ENCODE results near the gene RBMS1.

The RBMS1 gene

GRCh38 chr2:160405077-160405867 is 88.3 kb downstream of the RBMS1 start:
- Histone ChIP-seq H2AK5ac (ENCODE audit: low read depth, low read length) (no peak overlapping the region), H2BK120ac (ENCODE audit: low read depth, low read length) (no peak overlapping the region), H2AFZ (ENCODE audit: low read length) (no peak overlapping the region), H3K4me2 (ENCODE audit: insufficient read depth, low read length, poor library complexity, severe bottlenecking) (peak overlapping the region; percentile 81), H3K79me1 (ENCODE audit: low read depth, low read length) (no peaks in the 10 kb centered on the region), H3K23ac (ENCODE audit: low read depth, low read length, poor library complexity) (no peak overlapping the region), H3K4me3 (ENCODE audit: low read length in 2 of 2) (no peak overlapping the region), H2BK12ac (ENCODE audit: low read length) (no peak overlapping the region), H4K91ac (ENCODE audit: low read depth, low read length, poor library complexity) (no peak overlapping the region), H2BK5ac (ENCODE audit: low read length) (no peak overlapping the region), H3K18ac (ENCODE audit: low read length) (no peak overlapping the region), H3K36me3 (replicated peaks in 1 of 2; ENCODE audit: control insufficient read depth in 2 of 2, insufficient read depth in 2 of 2, low read length in 2 of 2) (no peaks in the 10 kb centered on the region), H3K9ac (ENCODE audit: low read depth, low read length, poor library complexity) (no peak overlapping the region), H3K4me1 (ENCODE audit: control insufficient read depth in 2 of 2, insufficient read depth in 1 of 2, low read depth in 1 of 2, low read length in 2 of 2) (peaks cover 21 to 29% of the 10 kb centered on the region in 2 donors), H3K27me3 (ENCODE audit: control insufficient read depth in 3 of 3, insufficient read depth in 3 of 3, low read depth in 1 of 3, low read length in 3 of 3) (peaks cover 0 to 26% (median 2%) of the 10 kb centered on the region in 3 experiments), H2BK15ac (ENCODE audit: low read length) (no peak overlapping the region), H4K8ac (ENCODE audit: low read depth, low read length) (no peak overlapping the region), H3K14ac (ENCODE audit: low read length) (no peak overlapping the region), H3K9me3 (replicated peaks in 1 of 2; ENCODE audit: control insufficient read depth in 2 of 2, insufficient read depth in 1 of 2, low read depth in 1 of 2, low read length in 2 of 2) (no peaks in the 10 kb centered on the region), H3K4ac (ENCODE audit: low read length) (no peak overlapping the region), H3K27ac (replicated peaks; ENCODE audit: low read length) (no peak overlapping the region)
- peak; percentile 76 for DNase-seq (ENCODE audit: low spot score)
- WGBS, 2 donors (ENCODE audit: extremely low coverage in 2 of 2, insufficient read length in 2 of 2, insufficient replicate concordance in 1 of 2) = no CpG with 5 or more reads among the region's 8 CpGs

- no peak overlapping the region for H3K23ac ChIP-seq (ENCODE audit: low read depth, low read length, poor library complexity)
- peaks cover 17 to 22% of the 10 kb centered on the region in 2 donors for H3K4me1 ChIP-seq (ENCODE audit: control insufficient read depth in 2 of 2, insufficient read depth in 1 of 2, low read depth in 1 of 2, low read length in 2 of 2)
- peaks cover 0 to 7% of the 10 kb centered on the region in 2 donors for H3K9me3 ChIP-seq (replicated peaks in 1 of 2; ENCODE audit: control insufficient read depth in 2 of 2, insufficient read depth in 1 of 2, low read depth in 1 of 2, low read length in 2 of 2)
- H2BK12ac ChIP-seq (ENCODE audit: low read length) = no peak overlapping the region
- no peak overlapping the region for H2BK5ac ChIP-seq (ENCODE audit: low read length)
- H3K18ac ChIP-seq (ENCODE audit: low read length) = no peak overlapping the region
- H2BK15ac ChIP-seq (ENCODE audit: low read length) = no peak overlapping the region
- no peak for DNase-seq (ENCODE audit: low spot score)
- no peak overlapping the region for H3K4ac ChIP-seq (ENCODE audit: low read length)
- no peak overlapping the region for H3K27ac ChIP-seq (replicated peaks; ENCODE audit: low read length)
- no peak overlapping the region for H2AFZ ChIP-seq (ENCODE audit: low read length)
- H3K27me3 ChIP-seq (ENCODE audit: control insufficient read depth in 3 of 3, insufficient read depth in 3 of 3, low read depth in 1 of 3, low read length in 3 of 3) = peaks cover 0 to 36% (median 2%) of the 10 kb centered on the region in 3 experiments
- no peak overlapping the region for H3K9ac ChIP-seq (ENCODE audit: low read depth, low read length, poor library complexity)
- H3K14ac ChIP-seq (ENCODE audit: low read length) = no peak overlapping the region
- H4K8ac ChIP-seq (ENCODE audit: low read depth, low read length) = no peak overlapping the region
- no peak overlapping the region for H4K91ac ChIP-seq (ENCODE audit: low read depth, low read length, poor library complexity)
- no peak overlapping the region for H3K4me2 ChIP-seq (ENCODE audit: insufficient read depth, low read length, poor library complexity, severe bottlenecking)
- WGBS, 2 donors (ENCODE audit: extremely low coverage in 2 of 2, insufficient read length in 2 of 2, insufficient replicate concordance in 1 of 2) = no CpG with 5 or more reads among the region's 5 CpGs
- H3K4me3 ChIP-seq (ENCODE audit: low read length in 2 of 2) = no peak overlapping the region
- no peaks in the 10 kb centered on the region for H3K36me3 ChIP-seq (replicated peaks in 1 of 2; ENCODE audit: control insufficient read depth in 2 of 2, insufficient read depth in 2 of 2, low read length in 2 of 2)
- H2BK120ac ChIP-seq (ENCODE audit: low read depth, low read length) = no peak overlapping the region
- no peak overlapping the region for H2AK5ac ChIP-seq (ENCODE audit: low read depth, low read length)
- no peaks in the 10 kb centered on the region for H3K79me1 ChIP-seq (ENCODE audit: low read depth, low read length)
Observed at GRCh38 chr2:160402997-160403979, 90.3 kb downstream of the RBMS1 start.

- WGBS, 2 donors (ENCODE audit: extremely low coverage in 2 of 2, insufficient read length in 2 of 2, insufficient replicate concordance in 1 of 2) = no CpG with 5 or more reads among the region's 1 CpG
- Histone ChIP-seq H3K4me2 (ENCODE audit: insufficient read depth, low read length, poor library complexity, severe bottlenecking) (no peak overlapping the region), H2BK12ac (ENCODE audit: low read length) (no peak overlapping the region), H2AK5ac (ENCODE audit: low read depth, low read length) (no peak overlapping the region), H3K4me3 (ENCODE audit: low read length in 2 of 2) (no peak overlapping the region), H2BK15ac (ENCODE audit: low read length) (no peak overlapping the region), H3K9ac (ENCODE audit: low read depth, low read length, poor library complexity) (no peak overlapping the region), H3K9me3 (replicated peaks in 1 of 2; ENCODE audit: control insufficient read depth in 2 of 2, insufficient read depth in 1 of 2, low read depth in 1 of 2, low read length in 2 of 2) (peaks cover 0 to 7% of the 10 kb centered on the region in 2 donors), H3K79me1 (ENCODE audit: low read depth, low read length) (no peaks in the 10 kb centered on the region), H3K4me1 (ENCODE audit: control insufficient read depth in 2 of 2, insufficient read depth in 1 of 2, low read depth in 1 of 2, low read length in 2 of 2) (peaks cover 19 to 27% of the 10 kb centered on the region in 2 donors), H3K14ac (ENCODE audit: low read length) (no peak overlapping the region), H3K4ac (ENCODE audit: low read length) (no peak overlapping the region), H2AFZ (ENCODE audit: low read length) (no peak overlapping the region), H3K36me3 (replicated peaks in 1 of 2; ENCODE audit: control insufficient read depth in 2 of 2, insufficient read depth in 2 of 2, low read length in 2 of 2) (no peaks in the 10 kb centered on the region), H4K91ac (ENCODE audit: low read depth, low read length, poor library complexity) (no peak overlapping the region), H3K27me3 (ENCODE audit: control insufficient read depth in 3 of 3, insufficient read depth in 3 of 3, low read depth in 1 of 3, low read length in 3 of 3) (peaks cover 0 to 36% (median 2%) of the 10 kb centered on the region in 3 experiments), H3K27ac (replicated peaks; ENCODE audit: low read length) (no peak overlapping the region), H2BK120ac (ENCODE audit: low read depth, low read length) (no peak overlapping the region), H3K18ac (ENCODE audit: low read length) (no peak overlapping the region), H2BK5ac (ENCODE audit: low read length) (no peak overlapping the region), H3K23ac (ENCODE audit: low read depth, low read length, poor library complexity) (no peak overlapping the region), H4K8ac (ENCODE audit: low read depth, low read length) (no peak overlapping the region)
- DNase-seq (ENCODE audit: low spot score) = no peak
Observed at GRCh38 chr2:160402501-160402900, 91.1 kb downstream of the RBMS1 start.

GRCh38 chr2:160401895-160402294 is 91.7 kb downstream of the RBMS1 start:
- Histone ChIP-seq H3K36me3 (replicated peaks in 1 of 2; ENCODE audit: control insufficient read depth in 2 of 2, insufficient read depth in 2 of 2, low read length in 2 of 2) (no peaks in the 10 kb centered on the region), H2AFZ (ENCODE audit: low read length) (no peak overlapping the region), H3K9me3 (replicated peaks in 1 of 2; ENCODE audit: control insufficient read depth in 2 of 2, insufficient read depth in 1 of 2, low read depth in 1 of 2, low read length in 2 of 2) (peaks cover 0 to 7% of the 10 kb centered on the region in 2 donors), H3K4me1 (ENCODE audit: control insufficient read depth in 2 of 2, insufficient read depth in 1 of 2, low read depth in 1 of 2, low read length in 2 of 2) (peaks cover 25 to 30% of the 10 kb centered on the region in 2 donors), H2BK5ac (ENCODE audit: low read length) (no peak overlapping the region), H3K4ac (ENCODE audit: low read length) (no peak overlapping the region), H3K4me2 (ENCODE audit: insufficient read depth, low read length, poor library complexity, severe bottlenecking) (no peak overlapping the region), H3K27ac (replicated peaks; ENCODE audit: low read length) (no peak overlapping the region), H3K79me1 (ENCODE audit: low read depth, low read length) (no peaks in the 10 kb centered on the region), H3K23ac (ENCODE audit: low read depth, low read length, poor library complexity) (no peak overlapping the region), H2BK15ac (ENCODE audit: low read length) (no peak overlapping the region), H4K91ac (ENCODE audit: low read depth, low read length, poor library complexity) (no peak overlapping the region), H2BK12ac (ENCODE audit: low read length) (no peak overlapping the region), H3K9ac (ENCODE audit: low read depth, low read length, poor library complexity) (no peak overlapping the region), H3K18ac (ENCODE audit: low read length) (no peak overlapping the region), H3K27me3 (ENCODE audit: control insufficient read depth in 3 of 3, insufficient read depth in 3 of 3, low read depth in 1 of 3, low read length in 3 of 3) (peaks cover 0 to 36% (median 2%) of the 10 kb centered on the region in 3 experiments), H4K8ac (ENCODE audit: low read depth, low read length) (no peak overlapping the region), H2AK5ac (ENCODE audit: low read depth, low read length) (no peak overlapping the region), H3K4me3 (ENCODE audit: low read length in 2 of 2) (no peak overlapping the region), H3K14ac (ENCODE audit: low read length) (no peak overlapping the region), H2BK120ac (ENCODE audit: low read depth, low read length) (no peak overlapping the region)
- WGBS, 2 donors (ENCODE audit: extremely low coverage in 2 of 2, insufficient read length in 2 of 2, insufficient replicate concordance in 1 of 2) = no CpG with 5 or more reads among the region's 4 CpGs
- no peak for DNase-seq (ENCODE audit: low spot score)
